ENCODE measurements around the gene C1orf21.

C1orf21 gene

GRCh38 chr1:184455786-184456185, 69.0 kb downstream of the C1orf21 start:
- DNase-seq = no peak

- DNase-seq = no peak
Observed at GRCh38 chr1:184456189-184456588, 69.4 kb downstream of the C1orf21 start.

- no peak for DNase-seq
Observed at GRCh38 chr1:184457500-184457899, 70.7 kb downstream of the C1orf21 start.

- DNase-seq = no peak
Observed at GRCh38 chr1:184461321-184461720, 74.5 kb downstream of the C1orf21 start.

GRCh38 chr1:184462155-184462554, 75.3 kb downstream of the C1orf21 start:
- no peak for DNase-seq

GRCh38 chr1:184462990-184463389, 76.2 kb downstream of the C1orf21 start:
- no peak for DNase-seq

- peak in 1 of 2 experiments; percentile 27 for DNase-seq
Observed at GRCh38 chr1:184463680-184464079, 76.9 kb downstream of the C1orf21 start.

- DNase-seq = no peak
Observed at GRCh38 chr1:184464757-184465156, 77.9 kb downstream of the C1orf21 start.

GRCh38 chr1:184465489-184466146, 78.8 kb downstream of the C1orf21 start:
- no peak for DNase-seq

- no peak for DNase-seq
Observed at GRCh38 chr1:184467295-184467694, 80.5 kb downstream of the C1orf21 start.

GRCh38 chr1:184469396-184469795, 82.6 kb downstream of the C1orf21 start:
- DNase-seq = peak; percentile 67 to 89

GRCh38 chr1:184471686-184472085, 84.9 kb downstream of the C1orf21 start:
- no peak for DNase-seq

GRCh38 chr1:184472136-184472535, 85.3 kb downstream of the C1orf21 start:
- no peak for DNase-seq

- DNase-seq = no peak
Observed at GRCh38 chr1:184473176-184473966, 86.5 kb downstream of the C1orf21 start.

GRCh38 chr1:184476187-184476586, 89.4 kb downstream of the C1orf21 start:
- no peak for DNase-seq

GRCh38 chr1:184479435-184480167, 92.8 kb downstream of the C1orf21 start:
- DNase-seq = no peak

- no peak for DNase-seq
Observed at GRCh38 chr1:184480736-184481135, 93.9 kb downstream of the C1orf21 start.

GRCh38 chr1:184482136-184482535, 95.3 kb downstream of the C1orf21 start:
- DNase-seq = no peak

- no peak for DNase-seq
Observed at GRCh38 chr1:184483101-184483683, 96.4 kb downstream of the C1orf21 start.

- DNase-seq = no peak
Observed at GRCh38 chr1:184485751-184486723, 99.2 kb downstream of the C1orf21 start.

- no peak for DNase-seq
Observed at GRCh38 chr1:184486761-184487445, 100.1 kb downstream of the C1orf21 start.

Data from NCI-H524 (cell line).